Right lobe of liver (tissue), 6 donors: ENCODE data around the gene TRAP1. TPM values are rescaled to one million over a fixed set of nuclear protein-coding genes. Genes with fewer than 3 reads are reported as not detected.

ENCODE experiments used
- ATAC-seq, 4 donors: fragments of 200-7000 bp; cut with Tn5 transposase; one replicate each; pipeline ENCODE4 v1.9.1; 2020; ENCODE audit warnings: mild to moderate bottlenecking in 4 of 4, moderate library complexity in 4 of 4
- DNase-seq, 3 donors: peaks; one replicate each; pipeline ENCODE4 v3.0.0-alpha.2; 2020
- H3K27ac ChIP-seq, 3 donors: fragments of 200-600 bp; one replicate each; pipeline ENCODE4 v1.8.0; 2022
- H3K27me3 ChIP-seq, 2 donors: fragments of 200-600 bp; one replicate each; pipeline ENCODE4 v1.8.0; 2022
- H3K36me3 ChIP-seq, 4 donors: fragments of 200-600 bp; sonication (generic) in 1 of 4; one replicate each; pipeline versions ENCODE4 v1.5.1 to v1.8.0; 2017 to 2022; ENCODE audit warnings: control low read depth in 1 of 4
- H3K4me1 ChIP-seq, 4 donors: fragments of 200-600 bp; sonication (generic) in 1 of 4; one replicate each; pipeline versions ENCODE4 v1.5.1 to v1.8.0; 2017 to 2022; ENCODE audit warnings: control low read depth in 1 of 4
- H3K4me3 ChIP-seq, 3 donors: fragments of 200-600 bp; one replicate each; pipeline ENCODE4 v1.8.0; 2022
- H3K9me3 ChIP-seq, 4 donors: fragments of 200-600 bp; sonication (generic) in 1 of 4; one replicate each; pipeline versions ENCODE4 v1.5.1 to v1.8.0; 2017 to 2022; ENCODE audit warnings: control low read depth in 1 of 4
- POLR2A ChIP-seq: fragments of 450-650 bp; IDR thresholded peaks from one replicate; pipeline ENCODE4 v1.6.1; 2017; ENCODE audit warnings: antibody characterized with exemption, mild to moderate bottlenecking
- WGBS: methylation state at CpG from one replicate; pipeline ENCODE4 v1.1.6; 2018; ENCODE audit warnings: low coverage, low lambda C conversion rate; ENCODE audit not compliant: insufficient coverage; ENCODE audit errors: missing lambda C conversion rate; 5-methylcytosine and 5-hydroxymethylcytosine counted together
- intact Hi-C, 2 donors: fragments of 100-400 bp; cut with DNase I; formaldehyde crosslinking; loops; one replicate each; pipeline versions ENCODE4 v1.11.2 to v1.14.1; 2022
- total RNA-seq, 6 experiments: library from RNA; depleted of rRNA in 2 of 6; stranded (reverse); fragments of >200 nt in 2 of 6; fragmentation: NEBNext Ultra II Directional in 3 of 6; extraction: Animal tissue kit (Norgen Biotek cat#: 25700) in 3 of 6; gene quantifications; one replicate each; pipeline versions ENCODE4 v1.1.0 to v1.2.4, GENCODE V29; 2016 to 2023
- TF ChIP-seq, protein P1 (sequence below), 4 donors: fragments of 200-600 bp in 3 of 4; fragments of 450-650 bp in 1 of 4; IDR thresholded peaks; one replicate each; pipeline versions ENCODE4 v1.5.1 to v1.8.0; 2016 to 2022; ENCODE audit warnings: antibody characterized with exemption in 4 of 4, mild to moderate bottlenecking in 2 of 4
- donor health status: DM: no; HTN: yes; CAD: no.
- donor health status: DM: no; HTN: no; CAD: no.
- donor health status: DM: no; HTN: no; CAD: no.
- donor health status: DM: no; HTN: yes; CAD: no.
- donor health status: DM: no; HTN: yes; CAD: no.

TRAP1 gene
- total RNA-seq, 6 experiments from 2014 or later = 93.4 to 169 (median 123) TPM

DNA sequence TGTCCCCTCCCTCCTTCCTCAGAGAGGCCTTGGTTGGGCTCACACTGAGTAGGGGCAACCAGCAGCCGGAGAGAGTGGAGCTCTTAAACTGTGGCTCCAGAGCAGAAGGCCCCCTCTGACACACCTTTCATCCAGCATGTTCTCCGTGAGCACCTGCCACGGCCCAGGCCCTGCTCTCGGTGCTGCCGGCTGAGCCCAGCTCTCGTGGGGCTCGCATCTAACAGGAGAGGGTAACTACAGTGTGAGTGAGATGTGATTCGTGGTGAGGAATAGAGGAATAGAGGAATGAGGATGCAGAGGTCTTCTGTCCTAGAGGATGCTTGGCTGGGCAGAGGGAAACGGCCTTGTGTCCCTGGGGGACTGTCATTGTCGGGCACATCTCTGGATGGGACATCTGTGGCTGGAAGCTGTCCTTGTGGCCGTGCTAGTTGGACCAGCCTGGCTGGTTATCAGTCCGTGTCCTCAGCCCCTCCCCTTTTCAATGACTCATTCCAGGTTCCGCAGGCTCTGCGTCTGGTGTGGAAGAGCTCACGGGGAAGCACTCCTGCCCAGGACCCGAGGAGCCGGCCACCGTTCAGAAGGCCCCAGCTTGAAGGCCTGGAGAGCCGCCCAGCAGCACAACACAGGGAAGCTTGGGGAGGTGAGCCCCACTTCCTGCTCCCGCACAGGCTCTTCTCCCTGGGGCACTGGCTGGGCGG is 74.8 kb downstream of the TRAP1 start:
- intact Hi-C loops = no loop called here
- Histone ChIP-seq H3K36me3 (no peaks in the 10 kb centered on the region), H3K27ac (no peak overlapping the region), H3K9me3 (no peaks in the 10 kb centered on the region), H3K4me1 (peaks cover 0 to 12% (median 0%) of the 10 kb centered on the region in 4 donors), H3K4me3 (no peak overlapping the region), H3K27me3 (no peaks in the 10 kb centered on the region)
- ATAC-seq (no peak), DNase-seq (peak in 1 of 3 donors; percentile 40)
- TF ChIP-seq POLR2A = no peak
- TF ChIP-seq, protein P1, sequence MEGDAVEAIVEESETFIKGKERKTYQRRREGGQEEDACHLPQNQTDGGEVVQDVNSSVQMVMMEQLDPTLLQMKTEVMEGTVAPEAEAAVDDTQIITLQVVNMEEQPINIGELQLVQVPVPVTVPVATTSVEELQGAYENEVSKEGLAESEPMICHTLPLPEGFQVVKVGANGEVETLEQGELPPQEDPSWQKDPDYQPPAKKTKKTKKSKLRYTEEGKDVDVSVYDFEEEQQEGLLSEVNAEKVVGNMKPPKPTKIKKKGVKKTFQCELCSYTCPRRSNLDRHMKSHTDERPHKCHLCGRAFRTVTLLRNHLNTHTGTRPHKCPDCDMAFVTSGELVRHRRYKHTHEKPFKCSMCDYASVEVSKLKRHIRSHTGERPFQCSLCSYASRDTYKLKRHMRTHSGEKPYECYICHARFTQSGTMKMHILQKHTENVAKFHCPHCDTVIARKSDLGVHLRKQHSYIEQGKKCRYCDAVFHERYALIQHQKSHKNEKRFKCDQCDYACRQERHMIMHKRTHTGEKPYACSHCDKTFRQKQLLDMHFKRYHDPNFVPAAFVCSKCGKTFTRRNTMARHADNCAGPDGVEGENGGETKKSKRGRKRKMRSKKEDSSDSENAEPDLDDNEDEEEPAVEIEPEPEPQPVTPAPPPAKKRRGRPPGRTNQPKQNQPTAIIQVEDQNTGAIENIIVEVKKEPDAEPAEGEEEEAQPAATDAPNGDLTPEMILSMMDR (IDR thresholded peaks at IDR 0.05) = no peak
- 94% methylated on average over 7 of the region's 21 CpGs for WGBS

DNA sequence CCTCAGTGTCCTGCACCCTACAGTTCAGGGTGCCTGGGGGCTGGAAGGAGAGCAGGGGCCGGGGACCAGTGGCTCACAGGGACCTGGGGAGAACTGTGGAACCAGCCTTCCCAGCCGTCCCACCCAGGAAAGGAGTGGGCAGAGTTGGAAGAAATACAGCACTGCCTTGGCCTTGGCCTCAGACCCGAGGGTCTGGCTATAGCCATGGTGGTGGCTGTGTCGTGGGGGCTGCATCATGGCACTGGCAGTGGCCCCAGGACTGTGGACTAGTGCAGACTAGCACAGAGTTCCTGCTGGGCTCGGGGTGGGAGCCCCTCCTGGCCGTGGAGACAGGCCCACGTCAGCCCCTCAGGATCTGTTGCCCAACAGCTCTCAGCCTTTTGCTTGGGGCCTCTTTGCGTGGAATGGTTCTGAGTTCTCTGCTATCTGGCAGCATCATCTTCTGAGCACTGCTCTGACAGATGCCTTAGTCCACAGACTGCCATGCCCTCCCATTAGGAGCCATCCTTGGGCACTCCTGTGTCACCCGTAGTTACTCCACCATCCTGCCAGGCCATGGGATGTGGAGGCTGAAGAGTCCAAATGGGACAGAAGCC is 75.4 kb downstream of the TRAP1 start:
- DNase-seq (peak in 1 of 3 donors; percentile 33), ATAC-seq (no peak)
- Histone ChIP-seq H3K27me3 (no peaks in the 10 kb centered on the region), H3K36me3 (no peaks in the 10 kb centered on the region), H3K27ac (no peak overlapping the region), H3K4me3 (no peak overlapping the region), H3K9me3 (no peaks in the 10 kb centered on the region), H3K4me1 (peaks cover 0 to 17% (median 0%) of the 10 kb centered on the region in 4 donors)
- intact Hi-C loops = no loop called here
- TF ChIP-seq, protein P1 (IDR thresholded peaks at IDR 0.05) = no peak
- no peak for TF ChIP-seq POLR2A
- WGBS = 80% methylated on average over 2 of the region's 9 CpGs

DNA sequence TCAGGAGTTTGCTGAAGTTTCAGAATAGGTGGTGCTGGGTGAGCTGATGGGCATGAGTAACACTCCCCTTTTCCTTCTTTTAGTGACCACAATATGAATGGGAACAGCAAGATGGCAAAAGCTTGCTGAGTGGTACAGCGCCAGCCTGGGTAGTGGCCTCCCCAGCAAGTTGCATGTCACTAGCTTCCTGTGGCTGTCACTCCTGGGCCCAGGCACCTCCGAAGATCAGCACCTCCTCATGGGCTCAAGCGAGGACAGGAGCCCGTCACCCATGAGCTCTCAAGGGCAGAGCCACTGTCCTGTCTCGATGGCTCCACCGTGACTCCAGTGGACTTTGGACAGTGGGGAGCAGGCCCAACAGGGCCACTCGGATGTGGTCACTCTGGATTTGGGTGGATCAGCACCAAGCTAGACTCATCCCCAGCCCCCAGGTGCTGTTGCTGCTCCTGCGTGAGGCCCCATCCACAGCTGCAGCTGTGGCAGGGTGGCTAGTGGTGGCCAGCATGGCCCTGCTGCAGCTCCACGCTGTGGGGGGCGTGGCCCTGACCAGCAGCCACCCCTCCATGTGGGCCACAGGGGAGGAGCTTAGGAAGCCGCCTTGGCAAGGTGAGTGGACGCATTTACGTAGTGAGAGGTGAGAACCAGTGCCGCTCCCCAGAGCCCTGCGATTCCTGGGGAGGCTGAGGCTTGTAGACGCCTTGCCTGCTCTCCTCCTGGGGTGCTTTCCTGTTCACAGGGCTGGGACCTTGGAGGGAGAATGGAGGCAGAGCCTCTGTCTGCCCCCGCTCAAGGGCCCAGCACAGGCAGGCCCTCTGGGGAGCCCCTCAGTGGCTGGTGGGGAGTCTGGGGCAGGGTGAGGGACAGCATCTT is 76.5 kb downstream of the TRAP1 start:
- Histone ChIP-seq H3K9me3 (no peaks in the 10 kb centered on the region), H3K27ac (no peak overlapping the region), H3K4me3 (no peak overlapping the region), H3K27me3 (no peaks in the 10 kb centered on the region), H3K36me3 (no peaks in the 10 kb centered on the region), H3K4me1 (peaks cover 0 to 11% (median 0%) of the 10 kb centered on the region in 4 donors)
- TF ChIP-seq POLR2A = no peak
- TF ChIP-seq, protein P1 (IDR thresholded peaks at IDR 0.05) = no peak
- DNase-seq (peak in 1 of 3 donors; percentile 32), ATAC-seq (peak in 1 of 4 donors; percentile 6)
- intact Hi-C loops = no loop called here
- no CpG with 5 or more reads among the region's 17 CpGs for WGBS

DNA sequence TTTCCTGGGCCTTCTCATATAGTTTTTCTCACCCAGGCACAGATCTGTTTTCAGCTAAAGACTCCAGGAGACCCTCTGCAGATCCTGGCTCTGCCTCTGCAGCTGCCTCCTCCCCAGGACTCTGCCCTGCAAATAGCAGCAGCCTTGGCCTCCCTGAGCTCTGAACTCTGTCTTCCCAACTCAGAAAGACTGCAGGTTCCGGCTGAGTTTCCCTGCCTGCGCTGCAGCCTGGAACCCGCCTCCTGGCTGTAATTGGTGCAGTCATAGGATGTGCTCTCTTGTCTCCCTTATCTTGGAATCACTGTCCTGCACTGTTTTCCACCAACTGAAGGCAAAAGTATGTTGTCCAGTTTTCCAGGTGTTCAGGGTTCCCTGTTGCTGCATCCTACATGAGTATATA is 77.1 kb downstream of the TRAP1 start:
- peak in 1 of 3 donors; percentile 39 for DNase-seq
- intact Hi-C loops = no loop called here
- Histone ChIP-seq H3K9me3 (no peaks in the 10 kb centered on the region), H3K27me3 (no peaks in the 10 kb centered on the region), H3K36me3 (no peaks in the 10 kb centered on the region), H3K4me1 (peaks cover 0 to 8% (median 0%) of the 10 kb centered on the region in 4 donors), H3K4me3 (no peak overlapping the region), H3K27ac (no peak overlapping the region)
- TF ChIP-seq, protein P1 (IDR thresholded peaks at IDR 0.05) = no peak
- TF ChIP-seq POLR2A = no peak
- WGBS = 40% methylated on average over 1 of the region's 3 CpGs
- peak in 1 of 4 donors; percentile 42 for ATAC-seq
